NCI-H1105 treated with DMSO at 0.1 percent for 48 hours (cell line): ENCODE measurements around the gene PFDN6.
"Not testable (repeated sequence)": the region's sequence is repeated elsewhere in the genome, so short reads cannot be mapped to it uniquely, and the experiment has no call there.

Experiments used
- DNase-seq: peaks from one replicate; lab custom pipeline; 2025; lab: John Stamatoyannopoulos, UW

PFDN6 gene

GRCh38 chr6:33273924-33274902 lies 15.2 kb upstream of the PFDN6 start:
- no peak for DNase-seq

GRCh38 chr6:33275795-33276580 lies 13.4 kb upstream of the PFDN6 start:
- DNase-seq: not testable (repeated sequence)

- DNase-seq: no peak
These were observed 12.9 kb upstream of the PFDN6 start for GRCh38 chr6:33276581-33276863.

GRCh38 chr6:33276864-33277662 lies 12.3 kb upstream of the PFDN6 start, which contains the start of gene B3GALT4:
B3GALT4 (plus strand) TSS chr6:33277123; CDS start chr6:33277420, 297 bp downstream.
- peak; percentile 79 for DNase-seq

GRCh38 chr6:33277663-33278391 lies 11.6 kb upstream of the PFDN6 start:
- DNase-seq: no peak

GRCh38 chr6:33278392-33278741 lies 11.0 kb upstream of the PFDN6 start:
- DNase-seq: no peak

- no peak for DNase-seq
These were observed 10.6 kb upstream of the PFDN6 start for GRCh38 chr6:33278810-33279209.

GRCh38 chr6:33279257-33279695 lies 10.1 kb upstream of the PFDN6 start:
- DNase-seq: no peak

- DNase-seq: peak; percentile 45
These were observed 9.4 kb upstream of the PFDN6 start for GRCh38 chr6:33279971-33280511.

GRCh38 chr6:33280539-33280938 lies 8.9 kb upstream of the PFDN6 start:
- DNase-seq: no peak

- not testable (repeated sequence) for DNase-seq
These were observed 4.2 kb upstream of the PFDN6 start for GRCh38 chr6:33285214-33285613.

- DNase-seq: no peak
These were observed 2.2 kb upstream of the PFDN6 start for GRCh38 chr6:33286946-33287914.

- no peak for DNase-seq
These were observed 1.1 kb upstream of the PFDN6 start for GRCh38 chr6:33288141-33288920.

GRCh38 chr6:33289784-33290315 lies 449 bp downstream of the PFDN6 start:
- DNase-seq: no peak

- no peak for DNase-seq
These were observed 1.1 kb downstream of the PFDN6 start for GRCh38 chr6:33290459-33290858.

- no peak for DNase-seq
These were observed 3.7 kb downstream of the PFDN6 start for GRCh38 chr6:33292996-33293682.

GRCh38 chr6:33294086-33294823 lies 4.9 kb downstream of the PFDN6 start:
- no peak for DNase-seq
